Stimulated activated CD8-positive, alpha-beta memory T cell treated with anti-CD3 and anti-CD28 coated beads, Interleukin-12 subunit alpha, Interleukin-12 subunit beta, amount 100 ng/mL, for 4 hours (primary cell): ENCODE data around the gene CHGA.

Source experiments
- DNase-seq: peaks from one replicate; pipeline ENCODE4 v3.0.0-alpha.2; 2020; ENCODE audit warnings: low read depth

Gene CHGA

GRCh38 chr14:92962031-92962830, 39.3 kb downstream of the CHGA start:
- DNase-seq = no peak

- no peak for DNase-seq
Observed at GRCh38 chr14:92962831-92963095, 39.8 kb downstream of the CHGA start.

GRCh38 chr14:92963301-92964123, 40.6 kb downstream of the CHGA start:
- DNase-seq = no peak

GRCh38 chr14:92964124-92965109, 41.5 kb downstream of the CHGA start:
- DNase-seq = no peak

GRCh38 chr14:92965281-92965680, 42.3 kb downstream of the CHGA start:
- no peak for DNase-seq

DNA sequence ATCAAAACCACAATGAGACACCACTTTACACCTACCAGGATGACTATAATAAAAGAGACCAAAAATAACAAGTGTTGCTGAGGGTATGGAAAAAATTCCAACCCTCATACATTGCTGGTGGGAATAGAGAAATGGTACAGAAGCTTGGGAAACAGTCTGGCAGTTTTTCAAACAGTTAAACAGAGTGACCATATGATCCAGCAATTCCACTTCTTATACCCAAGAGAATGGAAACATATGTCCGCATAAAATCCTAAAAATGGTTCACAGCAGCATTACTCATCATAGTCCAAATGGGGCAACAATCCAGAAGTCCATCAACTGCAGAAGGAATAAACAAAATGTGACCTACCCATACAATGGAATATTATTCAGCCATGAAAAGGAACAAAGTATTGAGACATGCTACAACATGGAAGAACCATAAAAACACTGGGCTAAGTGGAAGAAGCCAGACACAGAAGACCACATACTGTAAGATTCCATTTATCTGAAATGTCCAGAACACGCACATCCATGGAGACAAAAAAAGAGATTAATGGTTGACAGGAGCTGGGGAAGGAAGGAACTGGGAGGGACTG, 44.5 kb downstream of the CHGA start:
- no peak for DNase-seq

DNA sequence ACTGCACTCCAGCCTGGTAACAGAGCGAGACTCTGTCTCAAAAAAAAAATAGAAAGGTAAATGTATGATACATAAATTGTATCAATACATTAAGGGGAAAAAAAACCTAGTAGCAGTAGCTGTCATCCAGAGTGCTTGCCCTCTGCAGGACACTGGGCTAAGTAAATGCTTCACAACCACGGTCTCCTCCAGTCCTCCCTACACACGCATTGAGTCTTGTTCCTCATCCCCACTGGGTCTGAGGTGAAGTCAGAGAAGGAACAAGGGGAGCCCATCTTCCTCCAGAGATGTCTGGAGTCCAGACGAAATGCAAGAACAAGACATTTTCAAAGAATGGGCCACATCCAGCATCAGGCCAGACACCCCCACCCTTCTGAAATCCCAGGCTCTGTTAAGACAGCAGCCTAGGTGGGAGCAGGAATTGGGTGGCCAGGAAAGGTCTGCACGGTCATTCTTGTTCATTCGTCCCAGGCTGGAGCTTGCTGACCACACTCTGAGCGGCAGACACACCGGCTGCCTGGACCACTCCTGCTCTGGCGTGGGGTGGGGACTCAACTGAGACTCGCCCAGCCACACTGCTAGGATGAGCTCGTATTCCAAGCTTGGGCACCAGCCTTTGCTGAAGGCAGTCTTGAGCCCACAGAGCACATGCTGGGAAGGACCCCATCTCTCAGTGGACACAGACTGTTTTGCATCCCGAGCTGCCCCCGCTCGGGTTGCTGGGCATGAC, 45.5 kb downstream of the CHGA start:
- no peak for DNase-seq

DNA sequence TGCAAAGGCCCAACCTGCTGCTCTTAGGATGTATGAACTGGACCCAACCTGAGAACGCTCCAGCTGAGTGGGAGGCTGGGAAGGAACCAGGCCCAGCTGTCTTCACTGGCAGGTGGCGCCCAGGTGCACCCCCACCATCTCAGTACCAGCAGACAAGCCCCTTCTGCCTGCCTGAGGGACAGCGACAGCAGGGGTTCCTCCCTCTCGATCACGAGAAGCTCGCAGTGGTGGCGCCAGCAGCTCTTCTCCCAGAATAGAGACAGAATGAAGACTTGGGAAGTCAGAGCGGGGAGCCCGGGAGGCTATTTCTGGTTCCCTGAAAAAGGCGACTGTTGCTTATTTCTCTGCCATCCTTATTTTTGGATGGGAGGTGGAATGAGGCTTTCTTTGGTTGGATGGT, 46.5 kb downstream of the CHGA start:
- DNase-seq = no peak

- DNase-seq = no peak
Observed at GRCh38 chr14:92969871-92970270, 46.9 kb downstream of the CHGA start.

GRCh38 chr14:92970271-92970670, 47.3 kb downstream of the CHGA start:
- DNase-seq = no peak

- no peak for DNase-seq
Observed at GRCh38 chr14:92971601-92972180, 48.7 kb downstream of the CHGA start.

- no peak for DNase-seq
Observed at GRCh38 chr14:92973261-92973797, 50.4 kb downstream of the CHGA start.

DNA sequence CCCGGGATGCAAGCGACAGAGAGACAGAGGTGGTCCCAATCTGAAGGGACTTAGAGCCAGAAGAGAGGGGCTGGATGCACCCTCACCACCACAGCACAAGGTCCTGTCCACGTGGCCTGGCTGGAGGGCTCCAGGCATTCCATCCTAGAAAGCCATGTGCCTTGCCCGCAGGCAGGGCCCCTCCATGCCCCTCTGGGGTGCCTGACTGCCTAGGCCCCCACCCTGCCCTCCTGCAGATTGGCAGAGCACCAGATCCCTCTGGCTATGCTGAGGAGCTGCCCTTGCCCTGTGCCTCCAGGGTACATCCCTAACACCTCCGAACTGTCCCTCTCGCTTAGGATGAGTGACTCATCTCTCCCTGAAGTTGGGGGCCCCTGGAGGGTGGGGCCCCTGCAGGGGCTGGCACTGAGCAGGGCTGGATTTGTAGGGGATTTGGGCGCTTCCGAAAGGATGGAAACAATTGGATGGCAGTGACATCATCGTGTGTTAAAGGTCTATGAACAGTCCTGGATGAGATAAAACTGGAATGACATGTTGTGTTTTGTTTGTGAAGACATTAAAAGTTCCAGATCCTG, 50.9 kb downstream of the CHGA start:
- no peak for DNase-seq

GRCh38 chr14:92974541-92975345, 51.8 kb downstream of the CHGA start:
- no peak for DNase-seq

DNA sequence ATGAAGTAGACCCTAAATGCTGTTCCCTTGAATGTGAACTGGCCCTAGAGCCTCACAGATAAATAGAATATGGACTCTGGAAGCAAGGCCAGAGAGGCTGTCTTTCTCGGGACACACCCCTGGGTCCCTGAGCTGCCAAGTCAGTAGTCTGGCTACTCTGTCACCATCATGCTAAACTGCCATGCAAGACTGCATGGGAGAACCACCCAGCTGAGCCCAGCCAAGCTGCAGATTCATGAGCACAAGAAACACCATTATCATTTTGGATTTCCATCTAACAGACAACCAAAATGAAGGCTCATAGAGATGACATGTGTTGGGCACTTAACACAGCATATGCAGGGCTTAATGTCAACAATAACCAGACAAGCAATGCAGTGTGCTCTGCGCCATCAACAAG, 53.3 kb downstream of the CHGA start:
- DNase-seq = no peak

DNA sequence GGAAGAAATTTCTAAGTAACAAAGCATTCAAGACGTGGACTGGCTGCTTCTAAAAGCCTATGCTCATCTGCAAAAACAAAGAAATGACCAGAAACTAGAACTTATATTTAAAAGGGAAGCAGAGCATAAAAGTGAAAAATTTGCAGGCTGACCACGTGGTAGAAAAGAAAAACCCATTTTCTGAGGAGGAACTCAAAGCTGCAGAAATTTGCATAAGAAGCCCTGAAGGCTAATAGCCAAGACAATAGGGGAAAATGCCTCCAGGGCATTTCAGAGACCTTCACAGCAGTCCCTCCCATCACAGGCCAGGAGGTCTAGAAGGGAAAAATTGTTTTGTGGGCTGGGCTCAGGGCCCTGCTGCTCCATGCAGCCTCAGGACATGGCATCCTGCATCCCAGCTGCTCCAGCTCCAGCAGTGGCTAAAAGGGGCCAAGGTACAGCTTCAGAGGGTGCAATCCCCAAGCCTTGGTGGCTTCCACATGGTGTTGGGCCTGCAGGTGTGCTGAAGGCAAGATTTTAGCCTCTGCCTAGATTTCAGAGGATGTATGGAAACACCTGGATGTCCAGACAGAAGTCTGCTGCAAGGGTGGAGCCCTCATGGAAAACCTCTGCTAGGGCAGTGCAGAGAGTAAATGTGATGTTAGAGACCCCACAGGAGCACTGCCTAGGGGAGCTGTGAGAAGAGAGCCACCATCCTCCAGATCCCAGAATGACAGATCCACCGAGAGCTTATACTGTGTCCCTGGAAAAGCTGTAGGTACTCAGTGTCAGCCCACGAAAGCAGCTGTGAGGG, 55.5 kb downstream of the CHGA start:
- no peak for DNase-seq

GRCh38 chr14:92980866-92981265, 57.9 kb downstream of the CHGA start:
- DNase-seq = no peak

DNA sequence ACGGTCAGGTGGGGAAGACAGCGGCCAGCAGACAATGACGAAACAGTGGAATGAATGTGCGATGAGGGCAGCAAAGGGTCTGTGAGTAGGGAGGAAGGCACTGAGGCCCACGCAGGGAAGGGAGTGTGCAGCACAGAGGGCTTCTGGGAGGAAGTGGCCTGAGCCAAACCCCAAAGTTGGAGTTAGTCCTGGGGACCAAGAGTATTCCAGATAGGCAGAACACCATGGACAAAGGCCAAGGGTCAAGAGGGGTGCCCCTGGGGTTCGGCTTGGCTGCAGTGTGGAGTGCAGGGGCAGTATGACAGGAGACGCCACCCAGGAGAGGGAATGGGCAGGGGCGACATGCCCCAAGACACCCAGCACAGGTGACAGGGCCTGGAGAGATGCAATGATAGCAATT, 58.8 kb downstream of the CHGA start:
- no peak for DNase-seq

DNA sequence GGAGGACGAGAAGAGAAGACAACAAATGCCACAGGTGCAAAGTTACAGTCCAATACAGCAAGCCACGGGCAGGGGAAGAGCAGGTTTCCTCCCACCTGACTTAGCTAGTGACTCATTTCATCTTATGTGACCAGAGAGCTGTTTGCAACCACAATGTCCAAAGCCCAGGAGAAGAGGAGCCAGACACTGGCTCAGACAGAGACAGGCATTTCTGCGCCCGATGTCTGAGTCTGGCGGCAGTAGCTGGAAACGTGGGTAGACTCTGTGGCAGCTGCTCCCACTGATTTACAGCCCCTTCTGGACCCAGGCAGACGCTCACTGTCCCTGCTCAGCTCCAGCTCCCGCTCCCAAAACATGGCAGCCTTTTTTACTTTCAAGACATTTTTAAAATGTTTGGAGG, 60.0 kb downstream of the CHGA start:
- no peak for DNase-seq
